Astrocyte (in vitro differentiated cells and primary cell): ENCODE results near the gene CSGALNACT2.

Experiments
- EZH2 ChIP-seq: IDR thresholded peaks from 2 replicates; pipeline ENCODE4 v1.6.1; 2012; ENCODE audit warnings: mild to moderate bottlenecking, low read length, inconsistent platforms; ENCODE audit not compliant: insufficient read depth
- TF ChIP-seq, protein P1 (sequence below): IDR thresholded peaks from 2 replicates; pipeline ENCODE4 v1.5.1; 2011; ENCODE audit warnings: low read depth, mild to moderate bottlenecking, inconsistent platforms, low read length, moderate library complexity; ENCODE audit not compliant: insufficient read depth

DNA sequence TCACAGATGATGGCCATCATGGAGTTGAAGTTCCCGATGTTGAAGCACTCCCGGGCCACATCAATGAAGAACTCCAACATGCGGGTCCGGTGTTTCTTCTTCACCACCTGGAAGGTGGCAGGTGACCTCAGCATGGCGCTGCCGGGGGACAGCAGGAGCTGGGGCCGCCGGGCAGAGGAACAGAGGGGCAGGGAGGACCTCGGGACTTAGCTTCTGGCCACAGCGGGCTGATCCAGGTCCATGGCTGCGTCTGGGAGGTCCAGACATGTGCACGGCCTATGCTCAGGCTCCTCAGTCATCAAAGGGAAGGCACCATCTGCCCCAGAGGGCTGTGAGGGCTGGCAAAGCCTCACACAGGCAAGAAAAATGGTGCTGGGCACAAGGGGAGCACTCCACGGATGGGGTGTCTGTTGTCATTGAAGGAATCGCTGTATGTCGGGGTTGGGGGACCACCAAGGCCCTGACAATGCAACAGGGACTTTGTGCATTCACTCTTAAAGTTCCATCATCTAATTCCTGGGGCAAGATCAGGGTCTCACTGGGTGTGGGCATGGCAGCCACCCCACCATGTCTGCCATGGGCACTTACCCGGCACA, 60.9 kb downstream of the CSGALNACT2 start:
- TF ChIP-seq, protein P1, sequence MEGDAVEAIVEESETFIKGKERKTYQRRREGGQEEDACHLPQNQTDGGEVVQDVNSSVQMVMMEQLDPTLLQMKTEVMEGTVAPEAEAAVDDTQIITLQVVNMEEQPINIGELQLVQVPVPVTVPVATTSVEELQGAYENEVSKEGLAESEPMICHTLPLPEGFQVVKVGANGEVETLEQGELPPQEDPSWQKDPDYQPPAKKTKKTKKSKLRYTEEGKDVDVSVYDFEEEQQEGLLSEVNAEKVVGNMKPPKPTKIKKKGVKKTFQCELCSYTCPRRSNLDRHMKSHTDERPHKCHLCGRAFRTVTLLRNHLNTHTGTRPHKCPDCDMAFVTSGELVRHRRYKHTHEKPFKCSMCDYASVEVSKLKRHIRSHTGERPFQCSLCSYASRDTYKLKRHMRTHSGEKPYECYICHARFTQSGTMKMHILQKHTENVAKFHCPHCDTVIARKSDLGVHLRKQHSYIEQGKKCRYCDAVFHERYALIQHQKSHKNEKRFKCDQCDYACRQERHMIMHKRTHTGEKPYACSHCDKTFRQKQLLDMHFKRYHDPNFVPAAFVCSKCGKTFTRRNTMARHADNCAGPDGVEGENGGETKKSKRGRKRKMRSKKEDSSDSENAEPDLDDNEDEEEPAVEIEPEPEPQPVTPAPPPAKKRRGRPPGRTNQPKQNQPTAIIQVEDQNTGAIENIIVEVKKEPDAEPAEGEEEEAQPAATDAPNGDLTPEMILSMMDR, result no peak
- TF ChIP-seq EZH2, result no peak
